Measurements from ENCODE around the gene PCBP4.

DNA sequence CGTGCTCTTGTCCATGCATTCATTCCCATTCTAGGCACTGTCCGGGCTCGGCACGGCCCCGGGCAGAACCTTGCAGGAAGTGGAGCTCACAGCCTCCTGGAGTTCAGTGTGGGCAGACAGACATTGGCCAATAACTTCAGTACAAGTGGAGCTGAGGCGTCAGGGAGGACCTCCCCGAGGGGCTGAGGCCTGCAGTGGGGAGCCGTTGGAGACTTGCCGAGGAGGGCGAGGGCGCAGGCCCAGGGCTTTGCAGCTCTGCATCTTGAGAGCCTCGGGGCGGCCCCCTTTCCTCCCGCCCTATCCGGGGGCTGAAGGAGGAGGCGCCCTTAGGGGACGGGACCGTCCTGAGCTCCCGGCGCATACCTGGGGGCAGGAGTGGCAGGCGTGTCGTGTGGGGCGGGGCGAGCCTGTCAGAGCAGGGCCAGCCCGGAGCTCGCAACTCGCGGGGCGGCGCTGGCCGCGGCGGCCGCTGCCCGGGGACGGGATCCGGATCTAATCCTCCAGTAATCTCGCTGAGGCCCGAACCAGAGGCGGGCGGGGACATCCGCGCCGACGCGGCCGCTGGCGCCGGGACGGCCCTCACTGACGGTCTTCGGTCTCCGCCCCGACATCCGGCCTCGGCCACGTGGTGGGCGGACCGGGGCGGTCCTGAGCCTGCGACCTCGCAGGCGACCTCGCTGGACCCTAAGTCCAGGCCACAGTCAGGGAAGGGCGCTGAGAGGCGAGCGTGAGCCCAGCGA, 15.8 kb upstream of the PCBP4 start, which contains the start of gene ACY1:
- TF ChIP-seq, protein P1, sequence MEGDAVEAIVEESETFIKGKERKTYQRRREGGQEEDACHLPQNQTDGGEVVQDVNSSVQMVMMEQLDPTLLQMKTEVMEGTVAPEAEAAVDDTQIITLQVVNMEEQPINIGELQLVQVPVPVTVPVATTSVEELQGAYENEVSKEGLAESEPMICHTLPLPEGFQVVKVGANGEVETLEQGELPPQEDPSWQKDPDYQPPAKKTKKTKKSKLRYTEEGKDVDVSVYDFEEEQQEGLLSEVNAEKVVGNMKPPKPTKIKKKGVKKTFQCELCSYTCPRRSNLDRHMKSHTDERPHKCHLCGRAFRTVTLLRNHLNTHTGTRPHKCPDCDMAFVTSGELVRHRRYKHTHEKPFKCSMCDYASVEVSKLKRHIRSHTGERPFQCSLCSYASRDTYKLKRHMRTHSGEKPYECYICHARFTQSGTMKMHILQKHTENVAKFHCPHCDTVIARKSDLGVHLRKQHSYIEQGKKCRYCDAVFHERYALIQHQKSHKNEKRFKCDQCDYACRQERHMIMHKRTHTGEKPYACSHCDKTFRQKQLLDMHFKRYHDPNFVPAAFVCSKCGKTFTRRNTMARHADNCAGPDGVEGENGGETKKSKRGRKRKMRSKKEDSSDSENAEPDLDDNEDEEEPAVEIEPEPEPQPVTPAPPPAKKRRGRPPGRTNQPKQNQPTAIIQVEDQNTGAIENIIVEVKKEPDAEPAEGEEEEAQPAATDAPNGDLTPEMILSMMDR (conservative IDR thresholded peaks at IDR 0.05): peak; percentile 53
- no peak for TF ChIP-seq EZH2 (IDR thresholded peaks at IDR 0.05; ENCODE audit: low read depth)

Data from PC-9 (cell line).